Fibroblast of the aortic adventitia (primary cell): Measurements from ENCODE around the gene TPSG1. TPM values are rescaled to one million over a fixed set of nuclear protein-coding genes. Genes with fewer than 3 reads are reported as not detected.

Experiments used
- DNase-seq: peaks from one replicate; pipeline ENCODE4 v3.0.0-alpha.2; 2010; ENCODE audit warnings: low read depth
- H3K4me3 ChIP-seq: 2 replicates; pipeline ENCODE4 v1.5.1; 2011; ENCODE audit warnings: low read depth, mild to moderate bottlenecking, control low read depth, low read length, moderate library complexity
- CTCF ChIP-seq: IDR thresholded peaks from 2 replicates; pipeline ENCODE4 v1.5.1; 2011; ENCODE audit warnings: mild to moderate bottlenecking, low read length, control low read depth, inconsistent platforms; ENCODE audit not compliant: insufficient read depth
- total RNA-seq: library from RNA; depleted of rRNA; stranded (reverse); fragments of >200 nt; gene quantifications from 2 replicates; pipeline ENCODE4 v1.2.3, GENCODE V29; 2012; ENCODE audit warnings: low replicate concordance

The TPSG1 gene
- total RNA-seq, 1 donor, result not detected

DNA sequence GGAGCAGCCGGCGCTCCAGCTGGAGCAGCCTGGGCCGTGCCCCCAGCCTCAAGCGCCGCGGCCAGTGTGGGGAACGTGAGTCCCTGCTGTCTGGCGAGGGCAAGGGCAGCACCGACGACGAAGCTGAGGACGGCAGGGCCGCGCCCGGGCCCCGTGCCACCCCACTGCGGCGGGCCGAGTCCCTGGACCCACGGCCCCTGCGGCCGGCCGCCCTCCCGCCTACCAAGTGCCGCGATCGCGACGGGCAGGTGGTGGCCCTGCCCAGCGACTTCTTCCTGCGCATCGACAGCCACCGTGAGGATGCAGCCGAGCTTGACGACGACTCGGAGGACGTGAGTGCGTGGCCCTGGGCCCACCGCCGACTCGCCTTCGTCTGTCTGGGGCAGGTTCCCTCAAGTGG is 16.0 kb downstream of the TPSG1 start:
- TF ChIP-seq CTCF, result no peak
- H3K4me3 ChIP-seq, result no peak overlapping the region
- DNase-seq, result no peak

- TF ChIP-seq CTCF, result no peak
Measured at GRCh38 chr16:1208239-1208830, 16.7 kb downstream of the TPSG1 start.

GRCh38 chr16:1206786-1207185 is 18.3 kb downstream of the TPSG1 start:
- no peak for TF ChIP-seq CTCF
- DNase-seq, result no peak
- no peak overlapping the region for H3K4me3 ChIP-seq

More at GRCh38 chr16:1208239-1208830, 16.7 kb downstream of the TPSG1 start:
- no peak for DNase-seq
- H3K4me3 ChIP-seq, result no peak overlapping the region

DNA sequence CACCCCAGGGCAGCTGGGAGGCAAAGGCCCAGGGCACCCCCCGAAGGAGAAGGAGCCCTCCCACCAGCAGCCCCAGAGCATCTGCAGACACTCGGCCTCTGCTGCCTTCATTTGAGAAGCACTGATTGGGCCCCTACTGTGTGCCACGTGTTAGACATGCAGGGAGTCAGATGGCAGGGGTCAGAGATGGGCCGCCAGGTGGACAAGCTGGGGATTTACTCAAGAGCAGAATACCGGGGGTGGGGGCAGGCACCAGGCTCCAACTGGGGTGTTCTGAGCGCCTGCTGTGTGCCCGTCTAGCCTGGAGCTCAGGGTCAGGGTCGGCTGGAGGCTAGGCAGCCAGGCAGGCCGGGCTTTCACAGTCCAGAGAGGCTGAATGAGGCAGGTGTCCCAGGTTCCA is 18.7 kb downstream of the TPSG1 start:
- TF ChIP-seq CTCF, result no peak
- DNase-seq, result no peak
- no peak overlapping the region for H3K4me3 ChIP-seq

- H3K4me3 ChIP-seq, result no peak overlapping the region
- no peak for DNase-seq
- no peak for TF ChIP-seq CTCF
Measured at GRCh38 chr16:1204933-1205332, 20.1 kb downstream of the TPSG1 start.

GRCh38 chr16:1202274-1202673 is 22.8 kb downstream of the TPSG1 start:
- H3K4me3 ChIP-seq, result no peak overlapping the region
- no peak for DNase-seq
- TF ChIP-seq CTCF, result no peak

- H3K4me3 ChIP-seq, result no peak overlapping the region
- TF ChIP-seq CTCF, result no peak
- no peak for DNase-seq
Measured at GRCh38 chr16:1201444-1201843, 23.6 kb downstream of the TPSG1 start.
